ENCODE results near the gene PRPF6.
"Not testable (repeated sequence)": the region's sequence is repeated elsewhere in the genome, so short reads cannot be mapped to it uniquely, and the experiment has no call there.

The PRPF6 gene

GRCh38 chr20:63972312-63973159 is 8.4 kb upstream of the PRPF6 start:
- peak; percentile 27 for DNase-seq (ENCODE audit: low spot score)

GRCh38 chr20:63973160-63973479 is 7.8 kb upstream of the PRPF6 start:
- DNase-seq (ENCODE audit: low spot score): no peak

- DNase-seq (ENCODE audit: low spot score): peak; percentile 89
These were observed 7.1 kb upstream of the PRPF6 start for GRCh38 chr20:63973636-63974401.

- DNase-seq (ENCODE audit: low spot score): peak; percentile 25
These were observed 6.3 kb upstream of the PRPF6 start for GRCh38 chr20:63974402-63975200.

- not testable (repeated sequence) for DNase-seq (ENCODE audit: low spot score)
These were observed 4.4 kb upstream of the PRPF6 start for GRCh38 chr20:63976511-63976910.

GRCh38 chr20:63976980-63977738 is 3.8 kb upstream of the PRPF6 start:
- peak; percentile 27 for DNase-seq (ENCODE audit: low spot score)

GRCh38 chr20:63977739-63978276 is 3.1 kb upstream of the PRPF6 start:
- peak; percentile 34 for DNase-seq (ENCODE audit: low spot score)

- peak; percentile 67 for DNase-seq (ENCODE audit: low spot score)
These were observed 2.4 kb upstream of the PRPF6 start for GRCh38 chr20:63978319-63979228.

GRCh38 chr20:63979229-63979556 is 1.7 kb upstream of the PRPF6 start:
- DNase-seq (ENCODE audit: low spot score): no peak

GRCh38 chr20:63979557-63980316 is 1.2 kb upstream of the PRPF6 start, which contains the start of gene SAMD10:
SAMD10 (minus strand) TSS chr20:63979642; CDS start chr20:63979467, 175 bp downstream.
- DNase-seq (ENCODE audit: low spot score): peak; percentile 75

- DNase-seq (ENCODE audit: low spot score): no peak
These were observed 571 bp upstream of the PRPF6 start for GRCh38 chr20:63980317-63980805.

GRCh38 chr20:63982937-63983336 is 2.0 kb downstream of the PRPF6 start:
- no peak for DNase-seq (ENCODE audit: low spot score)

GRCh38 chr20:64000906-64001305 is 20.0 kb downstream of the PRPF6 start:
- DNase-seq (ENCODE audit: low spot score): no peak

- DNase-seq (ENCODE audit: low spot score): no peak
These were observed 20.7 kb downstream of the PRPF6 start for GRCh38 chr20:64001607-64002011.

- no peak for DNase-seq (ENCODE audit: low spot score)
These were observed 23.2 kb downstream of the PRPF6 start for GRCh38 chr20:64003960-64004725.

GRCh38 chr20:64005394-64005793 is 24.5 kb downstream of the PRPF6 start:
- no peak for DNase-seq (ENCODE audit: low spot score)

- no peak for DNase-seq (ENCODE audit: low spot score)
These were observed 25.6 kb downstream of the PRPF6 start for GRCh38 chr20:64006490-64006889.

GRCh38 chr20:64006902-64007301 is 26.0 kb downstream of the PRPF6 start:
- no peak for DNase-seq (ENCODE audit: low spot score)

Measured in SK-N-DZ (cell line).